K562 (cell line): ENCODE results near the gene SH3PXD2B. TPM values are rescaled to one million over a fixed set of nuclear protein-coding genes. Genes with fewer than 3 reads are reported as not detected.

Experiments used
- ARID4B ChIP-seq: sonication (generic); formaldehyde crosslinking; IDR thresholded peaks from 2 replicates; pipeline ENCODE4 v1.8.0; 2022; ENCODE audit warnings: mild to moderate bottlenecking, missing genetic modification reagents
- CREB3L1 ChIP-seq: fragments of 450-650 bp; IDR thresholded peaks from 2 replicates; pipeline ENCODE4 v1.6.1; 2014; ENCODE audit warnings: low read depth, mild to moderate bottlenecking, moderate library complexity, borderline replicate concordance
- PRMT5 ChIP-seq: sonication (generic); formaldehyde crosslinking; IDR thresholded peaks from 2 replicates; pipeline ENCODE4 v1.5.0; 2020; ENCODE audit warnings: missing genetic modification reagents
- SMAD1 ChIP-seq: fragments of 150-350 bp; IDR thresholded peaks from 2 replicates; pipeline ENCODE4 v1.6.1; 2014; ENCODE audit warnings: low read length, low read depth; ENCODE audit not compliant: partially characterized antibody
- SRF ChIP-seq, 2 experiments: fragments of 250-450, 450-650 bp in 1 of 2; sonication (Bioruptor Pico) in 1 of 2; sonication (generic) in 1 of 2; formaldehyde crosslinking; IDR thresholded peaks; 2 replicates each; pipeline versions ENCODE4 v1.5.0 to v1.5.1; 2020 to 2022; ENCODE audit warnings: mild to moderate bottlenecking in 1 of 2, missing genetic modification reagents in 1 of 2
- TBL1XR1 ChIP-seq, 2 experiments: IDR thresholded peaks; 2 replicates each; pipeline ENCODE4 v1.6.1; 2012; ENCODE audit warnings: improper control_type of control experiment in 2 of 2, low read length in 2 of 2, mild to moderate bottlenecking in 1 of 2
- ZNF592 ChIP-seq: fragments of 450-650 bp; IDR thresholded peaks from 2 replicates; pipeline ENCODE4 v1.6.1; 2017; ENCODE audit warnings: antibody characterized with exemption, mild to moderate bottlenecking
- polyA plus RNA-seq, 8 experiments: library from polyadenylated mRNA; depleted of rRNA in 4 of 8; stranded (reverse) in 5 of 8; unstranded in 3 of 8; fragments of >200 nt; fragmentation: Nextera tagmentation in 2 of 8; fragmentation: Illumina TruSeq in 1 of 8; extraction: Ambion mirVana in 2 of 8; extraction: Trizol in 1 of 8; gene quantifications; 2 replicates each; pipeline versions ENCODE4 v1.2.1 to v1.2.3, GENCODE V29; 2011 to 2014; ENCODE audit warnings: inconsistent platforms in 1 of 8, missing spikeins in 1 of 8
- total RNA-seq, 7 experiments: library from RNA; depleted of rRNA in 6 of 7; stranded (reverse); fragments of >200 nt in 6 of 7; fragmentation: Illumina TruSeq in 2 of 7; extraction: Trizol in 2 of 7; gene quantifications; 2 replicates each; pipeline versions ENCODE4 v1.2.1 to v1.2.3, GENCODE V29; 2011 to 2021; ENCODE audit warnings: low replicate concordance in 1 of 7
- TF ChIP-seq, protein P1 (sequence below): sonication (generic); formaldehyde crosslinking; IDR thresholded peaks from 2 replicates; pipeline ENCODE4 v1.8.1; 2022; ENCODE audit warnings: missing genetic modification reagents

The SH3PXD2B gene
- total and polyA plus RNA-seq, 9 of the 15 experiments (the other 6 are each of a cell fraction or from before 2014, with no cell fraction given): 0.04 to 0.66 (median 0.19) TPM

- TF ChIP-seq ARID4B: no peak
- no peak for TF ChIP-seq PRMT5 (CRISPR knock-in tag)
- TF ChIP-seq CREB3L1: no peak
- no peak for TF ChIP-seq TBL1XR1 (IDR thresholded peaks at IDR 0.05; ENCODE audit: low read length in 2 of 2)
- TF ChIP-seq SRF (CRISPR knock-in tag; IDR thresholded peaks at IDR 0.05): no peak
- TF ChIP-seq, protein P1, sequence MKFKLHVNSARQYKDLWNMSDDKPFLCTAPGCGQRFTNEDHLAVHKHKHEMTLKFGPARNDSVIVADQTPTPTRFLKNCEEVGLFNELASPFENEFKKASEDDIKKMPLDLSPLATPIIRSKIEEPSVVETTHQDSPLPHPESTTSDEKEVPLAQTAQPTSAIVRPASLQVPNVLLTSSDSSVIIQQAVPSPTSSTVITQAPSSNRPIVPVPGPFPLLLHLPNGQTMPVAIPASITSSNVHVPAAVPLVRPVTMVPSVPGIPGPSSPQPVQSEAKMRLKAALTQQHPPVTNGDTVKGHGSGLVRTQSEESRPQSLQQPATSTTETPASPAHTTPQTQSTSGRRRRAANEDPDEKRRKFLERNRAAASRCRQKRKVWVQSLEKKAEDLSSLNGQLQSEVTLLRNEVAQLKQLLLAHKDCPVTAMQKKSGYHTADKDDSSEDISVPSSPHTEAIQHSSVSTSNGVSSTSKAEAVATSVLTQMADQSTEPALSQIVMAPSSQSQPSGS: no peak
- no peak for TF ChIP-seq SMAD1
- TF ChIP-seq ZNF592: no peak
- TF ChIP-seq, all 486 proteins: peak for 0
Observed at GRCh38 chr5:172385707-172386106, 68.6 kb downstream of the SH3PXD2B start (continued).
